Fibroblast of skin of left biceps (primary cell): ENCODE results near the gene SENP7.
"Not testable (repeated sequence)": the region's sequence is repeated elsewhere in the genome, so short reads cannot be mapped to it uniquely, and the experiment has no call there.

Source experiments
- DNase-seq, 2 experiments: peaks; one replicate each; pipeline ENCODE4 v3.0.0-alpha.2; 2013; ENCODE audit warnings: low read depth in 2 of 2

Gene SENP7

DNA sequence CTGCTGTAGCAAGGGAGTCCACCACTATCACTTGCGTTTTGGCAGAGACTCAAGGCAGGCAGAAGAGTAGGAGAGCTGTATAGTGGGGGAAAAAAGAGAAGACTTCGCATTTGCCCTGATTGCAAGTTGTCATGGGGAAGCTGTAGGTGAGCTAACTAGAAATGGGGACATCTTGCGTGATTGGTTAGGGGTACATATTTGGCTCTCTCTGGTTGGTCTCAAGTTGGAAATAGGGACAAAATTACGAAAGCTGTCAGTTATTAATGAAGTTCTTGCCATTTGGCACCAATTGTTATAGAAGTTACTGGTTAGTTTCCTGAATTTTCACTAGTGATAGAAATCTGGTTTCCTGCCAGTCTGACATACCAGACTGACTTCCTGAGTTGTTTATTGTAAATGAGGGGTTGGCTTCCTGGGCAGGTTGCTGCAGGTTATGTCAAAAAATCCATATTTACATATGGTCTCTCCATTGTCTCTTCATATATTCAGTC is 8.2 kb upstream of the SENP7 start:
- DNase-seq, result no peak

DNA sequence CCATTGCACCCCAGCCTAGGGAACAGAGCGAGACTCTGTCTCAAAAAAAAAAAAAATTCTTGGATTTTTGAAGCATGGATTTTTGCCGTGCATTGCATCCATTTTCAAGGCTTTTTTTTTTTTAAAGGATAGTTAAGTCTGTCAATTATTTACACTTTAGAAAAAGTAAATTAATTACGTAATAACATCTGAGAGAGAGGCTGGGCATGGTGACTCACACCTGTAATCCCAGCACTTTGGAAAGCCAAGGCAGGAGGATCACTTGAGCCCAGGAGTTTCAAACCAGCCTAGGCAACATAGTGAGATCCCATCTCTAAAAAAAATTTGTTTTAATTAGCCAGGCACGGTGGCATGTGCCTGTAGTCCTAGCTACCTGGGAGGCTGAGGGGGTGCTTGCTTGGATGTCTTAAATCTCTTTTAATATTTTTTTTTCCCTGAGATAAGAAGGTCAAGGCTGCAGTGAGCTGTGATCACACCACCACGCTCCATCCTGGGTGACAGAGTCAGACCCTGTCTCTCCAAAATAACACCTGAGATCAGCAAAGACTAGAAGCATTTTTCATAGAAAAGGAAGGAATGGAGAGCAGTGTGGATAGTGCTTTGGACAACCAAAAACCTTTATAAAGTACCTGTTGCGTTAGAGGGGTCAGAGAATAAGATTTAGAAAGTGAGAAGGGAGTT is 6.8 kb upstream of the SENP7 start:
- DNase-seq, result no peak

DNA sequence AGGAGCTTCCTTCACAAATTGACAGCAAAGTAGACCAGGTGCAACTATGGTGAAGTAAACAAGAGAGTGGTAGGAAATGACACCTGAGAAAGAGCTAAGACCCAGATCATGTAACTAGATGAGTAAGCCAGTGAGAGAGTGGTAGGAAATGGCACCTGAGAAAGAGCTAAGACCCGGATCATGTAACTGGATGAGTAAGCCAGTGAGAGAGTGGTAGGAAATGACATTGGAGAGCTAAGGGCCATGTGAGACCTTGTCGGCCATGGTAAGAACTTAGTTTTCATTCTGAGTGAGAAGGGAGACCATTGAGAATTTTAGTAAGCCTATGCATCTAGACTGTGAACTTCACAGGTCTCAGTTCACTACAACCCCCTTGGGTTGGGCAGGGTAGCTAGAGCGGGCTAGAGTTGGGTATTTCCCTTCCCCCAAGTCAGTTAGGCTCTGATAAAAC is 5.4 kb upstream of the SENP7 start:
- DNase-seq, result no peak

DNA sequence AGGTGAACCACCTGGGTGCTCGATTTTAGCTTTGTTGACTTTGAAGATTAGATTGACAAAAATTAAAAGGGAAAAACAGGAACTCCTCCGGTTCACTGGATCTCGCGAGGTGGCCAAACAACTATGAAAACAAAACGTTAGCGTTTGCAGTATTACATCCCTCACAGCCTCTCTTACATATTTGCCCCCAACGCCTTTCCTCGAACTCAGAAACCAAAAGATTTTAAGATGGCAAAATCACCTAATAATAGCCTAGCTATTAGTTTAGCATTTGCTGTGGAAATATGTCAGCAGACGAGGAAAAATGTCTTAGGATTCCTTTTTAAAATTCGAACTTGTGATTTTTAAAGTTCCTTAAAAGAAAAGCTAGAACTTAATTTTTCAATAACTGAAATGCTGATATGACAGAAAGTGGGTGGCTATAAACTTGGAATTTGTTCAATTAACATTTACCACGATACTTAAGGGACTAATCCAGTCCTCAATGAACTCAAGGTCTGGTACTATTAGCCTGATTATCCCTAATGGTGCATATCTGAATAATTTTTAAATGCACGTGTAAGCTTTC is 491 bp upstream of the SENP7 start:
- DNase-seq, result no peak

DNA sequence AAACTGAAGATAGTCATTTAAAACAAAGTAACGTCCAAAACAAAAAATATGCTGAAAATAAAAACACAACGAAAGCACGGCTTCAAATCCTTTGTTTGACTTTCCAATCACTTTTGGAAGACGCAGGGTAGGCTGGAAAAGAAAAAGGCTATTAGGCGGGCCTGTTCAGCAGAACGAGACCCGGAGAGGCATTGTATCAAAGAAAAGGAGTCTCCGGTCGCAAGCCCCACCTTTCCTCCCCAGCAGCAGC is 691 bp downstream of the SENP7 start:
- no peak for DNase-seq

DNA sequence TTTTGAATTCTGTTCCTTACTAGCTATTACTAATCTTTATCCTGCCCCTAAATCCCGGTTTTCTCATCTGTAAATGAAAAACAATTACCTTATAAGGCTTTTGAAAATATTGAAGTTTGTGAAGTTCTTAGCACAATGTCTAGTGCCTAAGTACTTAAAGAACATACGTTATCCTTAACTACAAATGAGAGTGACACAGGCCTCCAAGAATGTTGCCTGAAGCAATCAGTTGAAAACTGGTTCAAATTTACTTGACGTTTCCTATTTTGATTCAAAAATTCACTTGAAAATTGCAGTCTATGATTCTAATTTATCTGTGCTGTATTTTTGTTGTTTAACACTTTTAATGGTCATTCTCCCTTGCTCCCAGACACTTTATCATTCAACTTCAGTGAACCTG is 3.2 kb downstream of the SENP7 start:
- DNase-seq, result peak; percentile 47 to 55

DNA sequence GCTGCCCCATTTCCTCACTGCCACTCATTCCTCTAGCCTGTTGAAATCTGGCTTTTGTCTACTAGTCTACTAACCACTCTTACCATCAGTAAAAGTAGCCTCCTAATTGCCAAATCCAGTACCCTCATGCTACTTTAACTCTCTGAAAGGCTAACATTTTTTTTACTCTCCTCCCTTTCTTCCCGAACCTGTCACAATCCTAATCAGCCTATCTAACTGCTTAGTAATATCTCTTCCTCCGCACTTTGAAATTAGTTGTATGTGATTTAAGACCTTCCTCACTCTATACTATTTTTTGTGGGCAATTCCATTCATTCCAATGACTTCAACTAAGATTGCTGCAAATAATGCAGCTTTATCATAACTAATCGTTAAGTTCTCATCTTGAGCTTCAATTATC is 3.7 kb downstream of the SENP7 start:
- DNase-seq, result peak in 1 of 2 experiments; percentile 17

DNA sequence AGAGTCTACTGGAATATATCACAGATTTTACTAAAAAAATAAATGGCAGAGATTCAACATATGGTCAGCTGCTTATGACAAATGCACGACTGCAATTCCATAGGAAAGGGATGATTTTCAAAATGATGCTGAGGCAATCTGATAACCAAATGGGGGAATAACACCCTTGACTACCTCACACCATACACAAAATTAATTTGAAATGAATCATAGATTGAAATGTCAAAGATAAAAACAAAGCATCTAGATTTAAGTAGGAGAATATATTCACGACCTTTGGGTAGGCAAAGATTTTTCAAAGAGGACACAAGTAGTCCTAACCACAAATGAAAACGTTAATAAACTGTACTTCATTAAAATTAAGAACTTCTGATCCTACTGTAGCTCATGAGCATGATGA is 11.2 kb downstream of the SENP7 start:
- DNase-seq, result no peak

DNA sequence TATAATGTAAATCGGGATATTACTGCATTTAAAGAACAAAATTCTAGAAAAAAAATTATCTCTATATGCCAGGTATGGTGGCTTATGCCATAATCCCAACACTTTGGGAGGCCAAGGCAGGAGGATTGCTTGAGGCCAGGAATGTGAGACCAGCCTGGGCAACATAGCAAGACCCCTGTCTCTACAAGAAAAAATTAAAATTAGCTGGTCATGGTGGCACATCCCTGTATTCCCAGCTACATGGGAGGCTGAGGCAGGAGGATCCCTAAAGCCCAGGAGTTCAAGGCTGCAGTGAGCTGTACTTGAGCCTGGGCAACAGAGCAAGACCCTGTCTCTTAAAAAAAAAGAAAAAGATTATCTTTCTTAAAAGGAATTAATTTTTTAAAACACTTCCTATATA is 12.8 kb downstream of the SENP7 start:
- DNase-seq, result no peak

DNA sequence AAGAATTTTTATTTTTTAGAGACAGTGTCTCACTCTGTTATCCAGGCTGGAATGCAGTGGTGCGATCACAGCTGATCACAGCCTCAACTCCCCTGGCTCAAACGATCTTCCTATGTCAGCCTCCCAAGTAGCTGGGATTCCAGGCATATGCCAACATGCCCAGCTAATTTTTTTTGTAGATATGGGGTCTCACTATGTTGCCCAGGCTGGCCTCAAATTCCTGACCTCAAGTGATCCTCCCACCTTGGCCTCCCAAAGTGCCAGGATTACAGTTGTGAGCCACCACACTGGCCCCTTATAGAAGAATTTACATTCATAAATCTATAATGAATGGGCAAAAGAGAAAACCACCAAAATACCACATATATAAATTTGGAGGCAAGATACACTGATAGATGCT is 15.2 kb downstream of the SENP7 start:
- DNase-seq, result no peak

DNA sequence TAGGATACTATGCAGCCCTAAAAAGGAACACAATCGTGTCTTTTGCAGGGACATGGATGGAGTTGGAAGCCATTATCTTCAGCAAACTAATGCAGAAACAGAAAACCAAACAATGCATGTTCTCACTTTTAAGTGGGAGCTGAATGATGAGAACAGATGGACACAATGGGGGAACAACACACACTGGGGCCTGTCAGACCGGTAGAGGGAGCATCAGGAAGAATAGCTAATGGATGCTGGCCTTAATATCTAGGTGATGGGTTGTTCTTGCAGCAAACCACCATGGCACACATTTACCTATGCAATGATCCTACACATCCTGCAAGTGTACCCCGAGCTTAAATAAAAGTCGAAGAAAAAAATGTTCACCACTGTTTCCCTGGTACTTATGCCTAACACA is 17.5 kb downstream of the SENP7 start:
- no peak for DNase-seq

DNA sequence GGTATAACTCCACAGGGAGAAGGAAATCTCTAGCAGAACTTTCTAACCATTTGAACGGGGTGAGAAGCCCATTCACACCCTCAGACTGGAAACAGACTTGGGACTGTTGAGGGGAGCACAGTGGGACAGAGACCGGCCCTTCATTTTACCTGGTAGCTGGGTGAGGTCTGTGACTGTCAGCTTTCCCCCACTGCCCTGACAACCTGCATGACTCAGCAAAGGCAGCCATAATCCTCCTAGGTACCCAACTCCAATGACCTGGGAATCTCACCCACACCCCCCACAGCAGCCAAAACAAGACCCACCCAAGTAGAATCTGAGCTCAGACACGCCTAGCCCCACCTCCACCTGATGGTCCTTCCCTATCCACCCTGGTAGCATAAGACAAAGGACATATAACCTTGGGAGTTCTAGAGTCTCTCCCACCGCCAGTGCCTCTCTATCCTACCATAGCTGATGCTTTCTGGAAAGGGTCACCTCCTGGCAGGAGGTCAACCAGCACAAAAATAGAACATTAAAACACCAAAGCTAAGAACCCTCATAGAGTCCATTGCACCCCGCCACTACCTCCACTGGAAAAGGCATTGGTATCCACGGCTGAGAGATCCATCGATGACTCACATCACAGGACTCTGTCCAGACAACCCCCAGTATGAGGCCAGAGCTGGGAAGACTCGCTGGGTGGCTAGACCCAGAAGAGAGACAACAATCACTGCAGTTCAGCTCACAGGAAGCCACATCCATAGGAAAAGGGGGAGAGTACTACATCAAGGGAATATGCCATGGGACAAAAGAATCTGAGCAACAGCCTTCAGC is 28.0 kb downstream of the SENP7 start:
- peak in 1 of 2 experiments; percentile 9 for DNase-seq

DNA sequence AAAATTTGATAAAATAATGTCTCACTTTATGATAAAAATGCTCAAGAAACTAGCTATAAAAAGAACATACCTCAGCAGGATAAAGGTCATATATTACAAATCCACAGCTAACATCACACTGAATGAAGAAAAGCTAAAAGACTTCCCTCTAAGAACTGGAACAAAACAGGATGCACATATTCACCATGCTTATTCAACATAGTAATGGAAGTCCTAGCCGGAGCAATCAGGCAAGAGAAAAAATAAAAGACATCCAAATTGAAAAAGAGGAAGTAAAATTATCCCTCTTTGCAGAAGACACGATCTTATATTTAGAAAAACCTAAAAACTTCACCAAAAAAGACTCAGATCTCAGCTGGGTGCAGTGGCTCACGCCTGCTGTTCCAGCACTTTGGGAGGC is 34.0 kb downstream of the SENP7 start:
- DNase-seq, result no peak

DNA sequence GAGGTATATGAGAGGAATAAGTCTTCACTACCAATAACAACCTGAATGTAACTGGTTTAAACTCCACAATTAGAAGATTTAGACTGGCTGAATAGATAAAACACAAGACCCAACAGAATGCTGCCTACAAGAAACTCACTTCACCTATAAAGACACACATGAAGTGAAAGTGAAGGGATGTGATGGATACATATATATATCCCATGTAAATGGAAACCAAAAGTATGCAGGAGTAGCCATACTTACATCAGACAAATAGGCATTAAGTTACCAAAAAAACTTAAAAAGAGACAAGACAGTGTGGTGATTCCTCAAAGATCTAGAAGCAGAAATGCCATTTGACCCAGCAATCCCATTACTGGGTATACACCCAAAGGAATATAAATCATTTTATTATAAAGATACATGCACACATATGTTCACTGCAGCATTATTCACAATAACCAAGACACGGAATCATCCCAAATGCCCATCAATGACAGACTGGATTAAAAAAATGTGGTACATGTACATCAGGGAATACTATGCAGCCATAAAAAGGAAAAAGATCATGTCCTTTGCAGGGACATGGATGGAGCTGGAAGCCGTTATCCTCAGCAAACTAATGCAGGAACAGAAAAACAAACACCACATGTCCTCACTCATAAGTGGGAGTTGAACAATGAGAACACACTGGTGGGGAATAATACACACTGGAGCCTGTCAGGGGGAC is 38.0 kb downstream of the SENP7 start:
- DNase-seq, result not testable (repeated sequence)

DNA sequence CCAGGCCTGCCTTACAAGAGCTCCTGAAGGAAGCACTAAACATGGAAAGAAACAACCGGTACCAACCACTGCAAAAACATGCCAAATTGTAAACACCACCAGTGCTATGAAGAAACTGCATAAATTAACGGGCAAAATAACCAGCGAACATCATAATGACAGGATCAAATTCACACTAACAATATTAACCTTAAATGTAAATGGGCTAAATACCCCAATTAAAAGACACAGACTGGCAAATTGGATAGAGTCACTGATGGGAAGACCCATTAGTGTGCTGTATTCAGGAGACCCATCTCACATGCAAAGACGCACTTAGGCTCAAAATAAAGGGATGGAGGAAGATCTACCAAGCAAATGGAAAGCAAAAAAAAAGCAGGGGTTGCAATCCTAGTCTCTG is 44.3 kb downstream of the SENP7 start:
- not testable (repeated sequence) for DNase-seq

DNA sequence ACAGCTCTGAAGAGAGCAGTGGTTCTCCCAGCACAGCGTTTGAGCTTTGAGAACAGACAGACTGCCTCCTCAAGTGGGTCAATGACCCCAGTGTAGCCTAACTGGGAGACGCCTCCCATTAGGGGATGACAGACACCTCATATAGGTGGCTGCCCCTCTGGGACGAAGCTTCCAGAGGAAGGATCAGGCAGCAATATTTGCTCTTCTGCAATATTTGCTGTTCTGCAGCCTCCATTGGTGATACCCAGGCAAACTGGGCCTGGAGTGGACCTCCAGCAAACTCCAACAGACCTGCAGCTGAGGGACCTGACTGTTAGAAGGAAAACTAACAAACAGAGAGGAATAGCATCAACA is 45.7 kb downstream of the SENP7 start:
- not testable (repeated sequence) for DNase-seq

DNA sequence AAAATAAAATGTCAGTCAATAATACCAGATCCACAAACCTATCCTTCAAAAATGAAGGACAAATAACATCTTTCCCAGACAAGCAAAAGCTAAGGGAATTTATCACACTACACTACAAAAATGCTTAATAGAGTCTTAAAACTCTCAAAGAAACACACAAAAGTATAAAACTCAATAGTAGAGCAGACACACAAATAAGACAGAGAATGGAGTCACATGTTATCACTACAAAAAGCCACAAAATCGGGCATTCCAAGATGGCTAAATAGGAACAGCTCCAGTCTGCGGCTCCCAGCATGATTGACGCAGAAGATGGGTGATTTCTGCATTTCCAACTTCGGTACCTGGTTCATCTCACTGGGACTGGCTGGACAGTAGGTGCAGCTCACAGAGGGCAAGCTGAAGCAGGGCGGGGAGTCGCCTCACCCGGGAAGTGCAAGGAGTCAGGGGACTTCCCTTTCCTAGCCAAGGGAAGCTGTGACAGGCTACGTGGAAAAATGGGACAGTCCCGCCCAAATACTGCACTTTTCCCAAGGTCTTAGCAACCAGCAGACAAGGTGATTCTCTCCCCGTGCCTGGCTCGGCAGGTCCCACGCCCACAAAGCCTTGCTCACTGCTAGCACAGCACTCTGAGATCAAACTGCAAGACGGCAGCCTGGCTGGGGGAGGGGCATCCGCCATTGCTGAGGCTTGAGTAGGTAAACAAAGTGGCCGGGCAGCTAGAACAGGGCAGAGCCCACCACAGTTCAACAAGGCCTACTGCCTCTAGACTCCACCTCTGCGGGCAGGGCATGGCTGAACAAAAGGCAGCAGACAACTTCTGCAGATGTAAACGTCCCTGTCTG is 46.3 kb downstream of the SENP7 start:
- no peak for DNase-seq

DNA sequence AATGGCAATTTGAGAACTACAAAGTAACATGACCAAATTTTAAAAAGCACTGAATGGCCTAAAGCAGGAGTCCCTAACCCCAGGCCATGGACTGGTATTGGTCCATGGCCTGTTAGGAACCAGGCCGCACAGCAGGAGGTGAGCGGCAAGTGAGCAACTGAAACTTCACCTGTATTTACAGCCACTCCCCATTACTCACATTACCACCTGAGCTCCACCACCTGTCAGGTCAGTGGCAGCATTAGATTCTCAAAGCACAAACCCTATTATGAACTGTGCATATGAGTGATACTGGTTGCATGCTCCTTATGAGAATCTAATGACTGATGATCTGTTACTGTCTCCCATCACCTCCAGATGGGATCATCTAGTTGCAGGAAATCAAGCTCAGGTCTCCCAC is 48.8 kb downstream of the SENP7 start:
- no peak for DNase-seq

DNA sequence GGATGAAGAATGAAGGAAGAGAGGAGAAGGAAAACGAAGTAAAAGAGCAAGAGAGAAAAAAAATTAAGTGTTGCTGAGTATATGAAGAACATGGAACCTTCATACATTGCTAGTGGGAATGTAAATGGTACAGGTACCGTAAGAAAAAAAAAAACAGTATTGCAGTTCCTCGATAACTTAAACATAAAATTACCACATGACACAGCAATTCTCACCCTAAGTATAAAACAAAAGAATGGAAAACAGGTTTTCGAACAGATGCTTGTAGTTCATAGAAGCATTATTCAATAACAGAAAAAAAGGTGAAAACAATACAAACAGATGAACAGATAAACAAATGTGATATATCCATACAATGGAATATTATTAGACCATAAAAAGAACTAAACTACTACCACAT is 51.6 kb downstream of the SENP7 start:
- DNase-seq, result no peak

DNA sequence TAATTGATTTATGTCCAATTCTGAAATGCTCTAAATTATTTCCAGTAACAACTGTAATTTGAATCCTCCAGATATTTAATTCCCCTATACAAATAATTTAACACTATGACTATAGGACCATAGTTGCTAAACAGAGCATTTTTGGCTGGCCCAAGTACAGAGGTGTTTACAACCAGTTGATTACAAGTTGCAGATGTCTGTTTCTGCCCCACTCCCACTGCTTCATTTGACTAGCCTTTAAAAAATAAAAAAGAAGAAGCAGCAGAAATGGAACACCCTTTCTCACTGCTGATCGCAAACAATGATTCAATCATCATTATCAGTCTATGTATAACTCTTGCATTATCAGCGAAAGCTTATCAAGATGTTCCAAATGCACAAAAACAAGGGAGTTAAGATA is 54.6 kb downstream of the SENP7 start:
- no peak for DNase-seq

DNA sequence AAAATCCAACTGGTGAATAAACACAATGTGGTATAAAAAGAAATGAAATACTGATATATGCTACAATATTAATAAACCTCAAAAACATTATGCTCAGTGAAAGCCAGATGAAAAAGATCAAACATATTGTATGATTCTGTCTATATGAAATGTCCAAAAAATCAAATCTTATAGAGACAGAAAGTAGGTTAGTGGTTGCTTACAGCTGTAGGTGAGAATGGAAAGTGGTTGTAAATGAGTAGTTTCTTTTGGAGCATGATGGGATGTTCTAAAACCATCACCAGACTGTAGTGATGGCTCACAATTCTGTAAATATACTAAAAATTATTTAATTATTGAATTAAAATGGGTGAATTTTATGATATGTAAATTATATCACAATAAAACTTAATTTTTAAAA is 58.4 kb downstream of the SENP7 start:
- DNase-seq, result no peak

DNA sequence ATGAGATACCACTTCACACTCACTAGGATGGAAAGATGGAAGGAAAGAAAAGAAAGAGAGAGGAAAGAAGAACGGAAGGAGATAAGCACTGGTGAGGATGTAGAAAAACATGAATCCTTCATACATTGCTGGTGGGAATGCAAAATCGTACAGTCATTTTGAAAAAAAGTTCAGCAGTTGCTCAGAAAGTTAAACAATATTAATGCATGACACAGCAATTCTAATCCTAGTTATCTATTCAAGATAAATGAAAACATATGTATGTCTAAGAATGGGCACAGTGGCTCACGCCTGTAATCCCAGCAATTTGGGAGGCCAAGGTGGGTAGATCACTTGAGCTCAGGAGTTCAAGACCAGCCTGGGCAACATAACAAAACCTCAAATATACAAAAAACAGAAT is 59.1 kb downstream of the SENP7 start:
- peak in 1 of 2 experiments; percentile 3 for DNase-seq
